Measurements from ENCODE around the gene ADRB1. TPM values are rescaled to one million over a fixed set of nuclear protein-coding genes. Genes with fewer than 3 reads are reported as not detected.

Gene ADRB1
- total and polyA plus RNA-seq, 2 donors (not counting 3 experiments of a cell fraction or from before 2014, with no cell fraction given): 0.23 to 0.97 TPM

DNA sequence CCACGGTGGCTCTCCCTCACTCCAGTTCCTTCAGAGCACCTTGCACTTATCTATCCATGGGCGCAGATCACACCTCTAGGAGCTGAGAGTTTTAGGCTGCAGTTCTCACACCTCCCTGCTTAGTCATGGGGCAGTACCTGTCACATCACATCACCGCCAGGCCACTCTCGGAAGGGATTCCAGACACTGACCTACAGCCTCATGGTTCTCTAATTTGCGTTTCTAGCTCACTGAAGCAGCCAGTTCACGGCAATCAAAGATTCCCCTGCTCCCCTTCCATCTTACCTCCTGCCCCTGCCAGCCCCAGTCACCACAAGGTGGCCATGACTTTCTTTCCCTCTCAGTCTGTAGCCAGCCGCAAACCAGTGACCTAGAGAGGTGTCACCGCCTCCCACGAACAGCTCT is 34.2 kb downstream of the ADRB1 start:
- POLR2A ChIA-PET: no interaction called here
- no TSS peak for BruUV-seq (replicated peaks)

More for the DNA sequence above, 34.2 kb downstream of the ADRB1 start:
- FAIRE-seq (no peak), DNase-seq (ENCODE audit: low read depth, low spot score) (no peak)
- Histone ChIP-seq H4K20me1 (replicated peaks; ENCODE audit: control insufficient read depth, extremely low read depth, insufficient read depth, low read length) (no peaks in the 10 kb centered on the region), H3K36me3 (ENCODE audit: control insufficient read depth in 2 of 2, extremely low read depth in 1 of 2, insufficient read depth in 2 of 2, low read length in 2 of 2) (no peaks in the 10 kb centered on the region), H3K4me1 (ENCODE audit: control insufficient read depth, extremely low read depth, insufficient read depth, low read length) (no peaks in the 10 kb centered on the region), H3K9me1 (replicated peaks; ENCODE audit: control insufficient read depth, extremely low read depth, insufficient read depth, low read length) (no peaks in the 10 kb centered on the region), H3K27me3 (ENCODE audit: control insufficient read depth in 2 of 2, insufficient read depth in 2 of 2, low read length in 2 of 2) (no peaks in the 10 kb centered on the region), H3K4me2 (ENCODE audit: insufficient read depth, low read length) (no peak overlapping the region), H2AFZ (ENCODE audit: low read depth, low read length) (no peak overlapping the region), H3K4me3 (replicated peaks in 1 of 3; ENCODE audit: insufficient read depth in 1 of 3, low read depth in 1 of 3, low read length in 3 of 3) (no peak overlapping the region), H3K9me3 (replicated peaks; ENCODE audit: control insufficient read depth, insufficient read depth, low read length) (no peaks in the 10 kb centered on the region), H3K79me2 (ENCODE audit: control insufficient read depth, insufficient read depth, low read length) (no peaks in the 10 kb centered on the region), H3K9ac (replicated peaks; ENCODE audit: extremely low read depth, insufficient read depth, low read length) (no peak overlapping the region), H3K27ac (ENCODE audit: insufficient read depth, low read depth, low read length) (no peak overlapping the region)
- TF ChIP-seq EZH2 (IDR thresholded peaks at IDR 0.05; ENCODE audit: borderline replicate concordance, low read depth, low read length, severe bottlenecking) (no peak), POLR2A (IDR thresholded peaks at IDR 0.05; ENCODE audit: low read depth, low read length) (no peak), GATA2 (IDR thresholded peaks at IDR 0.05; ENCODE audit: insufficient read depth, insufficient read length, low read depth, low read length) (no peak), MYC (IDR thresholded peaks at IDR 0.05; ENCODE audit: low read depth, low read length) (no peak), JUN (IDR thresholded peaks at IDR 0.05; ENCODE audit: borderline replicate concordance, insufficient read depth, insufficient read length, low read depth) (no peak), FOS (IDR thresholded peaks at IDR 0.05; ENCODE audit: borderline replicate concordance, insufficient read depth, low read length) (no peak), POLR2AphosphoS5 (IDR thresholded peaks at IDR 0.05; ENCODE audit: insufficient read depth, low read depth, low read length) (no peak)
- TF ChIP-seq, protein P1, sequence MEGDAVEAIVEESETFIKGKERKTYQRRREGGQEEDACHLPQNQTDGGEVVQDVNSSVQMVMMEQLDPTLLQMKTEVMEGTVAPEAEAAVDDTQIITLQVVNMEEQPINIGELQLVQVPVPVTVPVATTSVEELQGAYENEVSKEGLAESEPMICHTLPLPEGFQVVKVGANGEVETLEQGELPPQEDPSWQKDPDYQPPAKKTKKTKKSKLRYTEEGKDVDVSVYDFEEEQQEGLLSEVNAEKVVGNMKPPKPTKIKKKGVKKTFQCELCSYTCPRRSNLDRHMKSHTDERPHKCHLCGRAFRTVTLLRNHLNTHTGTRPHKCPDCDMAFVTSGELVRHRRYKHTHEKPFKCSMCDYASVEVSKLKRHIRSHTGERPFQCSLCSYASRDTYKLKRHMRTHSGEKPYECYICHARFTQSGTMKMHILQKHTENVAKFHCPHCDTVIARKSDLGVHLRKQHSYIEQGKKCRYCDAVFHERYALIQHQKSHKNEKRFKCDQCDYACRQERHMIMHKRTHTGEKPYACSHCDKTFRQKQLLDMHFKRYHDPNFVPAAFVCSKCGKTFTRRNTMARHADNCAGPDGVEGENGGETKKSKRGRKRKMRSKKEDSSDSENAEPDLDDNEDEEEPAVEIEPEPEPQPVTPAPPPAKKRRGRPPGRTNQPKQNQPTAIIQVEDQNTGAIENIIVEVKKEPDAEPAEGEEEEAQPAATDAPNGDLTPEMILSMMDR (IDR thresholded peaks at IDR 0.05; ENCODE audit: extremely low read depth in 1 of 2, insufficient read depth in 1 of 2, low read depth in 1 of 2, low read length in 2 of 2): no peak
- TF ChIP-seq, protein P2, sequence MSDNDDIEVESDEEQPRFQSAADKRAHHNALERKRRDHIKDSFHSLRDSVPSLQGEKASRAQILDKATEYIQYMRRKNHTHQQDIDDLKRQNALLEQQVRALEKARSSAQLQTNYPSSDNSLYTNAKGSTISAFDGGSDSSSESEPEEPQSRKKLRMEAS (IDR thresholded peaks at IDR 0.05; ENCODE audit: insufficient read depth, insufficient read length): no peak
- intact Hi-C loops (cut with micrococcal nuclease) (no loop called here), dilution Hi-C loops (cut with MboI; ENCODE audit: extremely low pct_ligation_motif_present, low sequenced_read_pairs) (no loop called here)
- CTCF ChIA-PET: no interaction called here

Measured in endothelial cell of umbilical vein (primary cell).